Neural cell (in vitro differentiated cells): ENCODE results near the gene FBXL2.

ENCODE experiments used
- EZH2 ChIP-seq: fragments of 200-600, 300-800 bp; shearing (Covaris generic), sonication (generic); IDR thresholded peaks from 2 replicates; pipeline ENCODE4 v1.6.1; 2014; ENCODE audit warnings: antibody characterized with exemption, low read length, borderline replicate concordance, mild to moderate bottlenecking; ENCODE audit not compliant: insufficient read depth, poor library complexity, severe bottlenecking
- POLR2AphosphoS5 ChIP-seq: IDR thresholded peaks from 2 replicates; pipeline ENCODE4 v1.6.1; 2012
- TF ChIP-seq, protein P1 (sequence below): fragments of 450-650 bp; IDR thresholded peaks from 2 replicates; pipeline ENCODE4 v1.5.1; 2014; ENCODE audit warnings: antibody characterized with exemption, mild to moderate bottlenecking, moderate library complexity; ENCODE audit not compliant: poor library complexity, severe bottlenecking

DNA sequence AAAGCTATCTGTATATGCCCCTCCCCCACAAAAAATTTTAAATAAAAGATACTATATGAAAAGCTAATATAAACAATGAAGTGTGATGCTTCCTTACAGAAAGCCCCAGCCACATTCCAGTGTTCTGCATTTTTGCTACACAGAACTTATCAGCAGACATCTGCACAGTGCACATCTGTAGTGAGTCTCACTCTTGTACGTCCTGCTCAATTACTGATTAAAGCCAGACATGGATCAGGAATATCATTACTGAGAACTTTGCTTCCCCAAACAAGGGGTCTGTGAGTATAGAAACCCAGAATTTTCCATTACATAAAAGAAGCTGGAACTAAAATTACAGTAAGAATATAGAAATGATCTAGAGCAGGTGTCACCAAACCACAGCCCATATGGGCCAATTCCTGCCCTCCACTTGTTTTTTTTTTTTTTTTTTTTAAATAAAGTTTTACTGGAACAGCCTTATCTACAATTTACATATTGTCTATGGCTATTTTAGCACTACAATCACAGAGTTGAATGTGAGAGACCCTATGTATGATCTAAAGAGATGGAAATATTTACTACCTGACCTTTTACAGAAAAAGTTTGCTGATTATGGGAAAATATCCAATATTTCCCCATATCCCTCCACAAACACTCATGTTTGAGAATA lies 117.3 kb downstream of the FBXL2 start:
- TF ChIP-seq, protein P1, sequence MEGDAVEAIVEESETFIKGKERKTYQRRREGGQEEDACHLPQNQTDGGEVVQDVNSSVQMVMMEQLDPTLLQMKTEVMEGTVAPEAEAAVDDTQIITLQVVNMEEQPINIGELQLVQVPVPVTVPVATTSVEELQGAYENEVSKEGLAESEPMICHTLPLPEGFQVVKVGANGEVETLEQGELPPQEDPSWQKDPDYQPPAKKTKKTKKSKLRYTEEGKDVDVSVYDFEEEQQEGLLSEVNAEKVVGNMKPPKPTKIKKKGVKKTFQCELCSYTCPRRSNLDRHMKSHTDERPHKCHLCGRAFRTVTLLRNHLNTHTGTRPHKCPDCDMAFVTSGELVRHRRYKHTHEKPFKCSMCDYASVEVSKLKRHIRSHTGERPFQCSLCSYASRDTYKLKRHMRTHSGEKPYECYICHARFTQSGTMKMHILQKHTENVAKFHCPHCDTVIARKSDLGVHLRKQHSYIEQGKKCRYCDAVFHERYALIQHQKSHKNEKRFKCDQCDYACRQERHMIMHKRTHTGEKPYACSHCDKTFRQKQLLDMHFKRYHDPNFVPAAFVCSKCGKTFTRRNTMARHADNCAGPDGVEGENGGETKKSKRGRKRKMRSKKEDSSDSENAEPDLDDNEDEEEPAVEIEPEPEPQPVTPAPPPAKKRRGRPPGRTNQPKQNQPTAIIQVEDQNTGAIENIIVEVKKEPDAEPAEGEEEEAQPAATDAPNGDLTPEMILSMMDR: no peak
- TF ChIP-seq POLR2AphosphoS5 (no peak), EZH2 (no peak)
